ENCODE data around the gene GLT8D1. TPM values are rescaled to one million over a fixed set of nuclear protein-coding genes. Genes with fewer than 3 reads are reported as not detected.

The GLT8D1 gene
- total RNA-seq, 1 experiment from 2014 or later: 42.1 TPM

DNA sequence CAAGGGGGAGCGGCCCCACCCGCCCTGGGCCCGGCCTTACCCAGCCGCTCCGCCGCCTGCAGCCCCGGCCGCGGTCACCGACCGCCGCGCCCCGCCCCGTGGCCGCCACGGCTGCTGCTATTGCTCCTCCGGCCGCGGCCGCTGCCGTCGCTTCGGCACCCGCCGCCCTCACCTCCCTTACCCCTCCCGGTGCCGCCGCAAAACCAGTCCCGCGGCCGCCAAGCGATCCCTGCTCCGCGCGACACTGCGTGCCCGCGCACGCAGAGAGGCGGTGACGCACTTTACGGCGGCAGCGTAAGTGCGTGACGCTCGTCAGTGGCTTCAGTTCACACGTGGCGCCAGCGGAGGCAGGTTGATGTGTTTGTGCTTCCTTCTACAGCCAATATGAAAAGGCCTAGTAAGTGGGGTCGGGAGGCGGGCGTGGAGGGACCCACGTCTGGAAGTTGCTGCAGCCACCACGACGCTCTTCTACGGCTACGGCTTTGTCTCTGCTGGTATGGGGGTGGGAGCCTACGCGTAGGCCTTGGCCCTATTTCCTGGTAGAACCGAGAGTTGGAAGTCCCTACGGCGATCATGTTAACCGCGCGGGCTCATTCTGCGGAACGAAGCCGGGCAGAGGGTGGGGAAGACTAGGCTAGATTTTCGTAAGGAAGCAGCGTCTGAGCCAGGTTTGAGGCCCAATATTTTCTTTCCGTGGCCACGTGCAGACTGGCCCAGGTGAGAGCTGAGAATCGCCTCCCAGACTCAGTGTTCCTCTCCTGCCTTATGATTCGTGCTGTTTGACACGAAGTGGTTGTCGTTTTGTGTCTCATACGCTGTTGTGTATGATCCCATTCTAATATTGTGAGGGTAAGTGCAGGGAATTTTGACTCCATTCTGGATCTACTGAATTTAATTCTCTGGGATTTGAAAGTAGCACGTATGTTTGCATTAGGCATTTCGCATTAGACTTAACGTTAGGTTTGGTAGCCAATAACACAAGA is 19.6 kb downstream of the GLT8D1 start, which contains the start of the genes GNL3 and PBRM1:
Gene GNL3, plus strand, starts transcription at position 324 of the 983 bp plus-strand sequence. Its CDS starts 61 bp downstream, at position 385.
Gene PBRM1, minus strand, starts transcription at position 205 of the 983 bp plus-strand sequence.
- H3K4me2 ChIP-seq (ENCODE audit: low read length): peak within 1 kb of the TSS; percentile 81
- ChIA-PET POLR2A (interaction anchor here (1.4 kb wide), 1 partner anchor 11 kb away, joined by 4 read pairs; no protein-coding TSS in a partner anchor), RAD21 (ENCODE audit: low non-redundant PET in 1 of 2, low total read pairs in 2 of 2, uncharacterized antibody in 2 of 2, unreplicated experiment in 2 of 2) (no interaction called here), CTCF (no interaction called here)
- H4K20me1 ChIP-seq (ENCODE audit: insufficient read depth): peaks cover 3% of the 10 kb centered on the region; the same call in 1 of the 2 replicates
- H3K27ac ChIP-seq (ENCODE audit: low read depth, low read length): peak within 1 kb of the TSS; percentile 74
- no peak within 1 kb of the TSS for H2AFZ ChIP-seq (ENCODE audit: low read depth, low read length, poor library complexity, severe bottlenecking)
- no peaks in the 10 kb centered on the region for H3K27me3 ChIP-seq (ENCODE audit: insufficient read depth, low read length)
- peak within 1 kb of the TSS; percentile 97 for H3K9ac ChIP-seq (ENCODE audit: low read length)
- peaks cover 87% of the 10 kb centered on the region for H3K79me2 ChIP-seq (ENCODE audit: insufficient read depth, low read length)
- H3K9me3 ChIP-seq (ENCODE audit: control insufficient read depth in 1 of 2, insufficient read depth in 1 of 2, low read depth in 1 of 2, low read length in 2 of 2): no peaks in the 10 kb centered on the region
- H3K4me1 ChIP-seq (ENCODE audit: control insufficient read depth in 1 of 2, insufficient read depth in 2 of 2, low read length in 2 of 2): peaks cover 13 to 29% of the 10 kb centered on the region in 2 experiments; a peak in 3 of 4 replicates
- ATAC-seq (peak; percentile 80), DNase-seq (ENCODE audit: low read depth, low spot score) (peak; percentile 91)
- H3K4me3 ChIP-seq (replicated peaks in 1 of 2; ENCODE audit: low read depth in 1 of 2, low read length in 2 of 2): peak within 1 kb of the TSS; percentile 94 to 98
- no peaks in the 10 kb centered on the region for H3K9me2 ChIP-seq (ENCODE audit: insufficient read depth)
- intact Hi-C loops (cut with micrococcal nuclease): no loop called here
- TSS peak; percentile 56 for BruUV-seq (replicated peaks)
- peaks cover 36 to 48% of the 10 kb centered on the region in 2 experiments for H3K36me3 ChIP-seq (ENCODE audit: control insufficient read depth in 1 of 2, insufficient read depth in 2 of 2, low read length in 2 of 2)
- TF ChIP-seq POLR2A (IDR thresholded peaks at IDR 0.05; ENCODE audit: borderline replicate concordance, extremely low read depth, insufficient read depth, insufficient read length): peak; percentile 33
- TF ChIP-seq, protein P1, sequence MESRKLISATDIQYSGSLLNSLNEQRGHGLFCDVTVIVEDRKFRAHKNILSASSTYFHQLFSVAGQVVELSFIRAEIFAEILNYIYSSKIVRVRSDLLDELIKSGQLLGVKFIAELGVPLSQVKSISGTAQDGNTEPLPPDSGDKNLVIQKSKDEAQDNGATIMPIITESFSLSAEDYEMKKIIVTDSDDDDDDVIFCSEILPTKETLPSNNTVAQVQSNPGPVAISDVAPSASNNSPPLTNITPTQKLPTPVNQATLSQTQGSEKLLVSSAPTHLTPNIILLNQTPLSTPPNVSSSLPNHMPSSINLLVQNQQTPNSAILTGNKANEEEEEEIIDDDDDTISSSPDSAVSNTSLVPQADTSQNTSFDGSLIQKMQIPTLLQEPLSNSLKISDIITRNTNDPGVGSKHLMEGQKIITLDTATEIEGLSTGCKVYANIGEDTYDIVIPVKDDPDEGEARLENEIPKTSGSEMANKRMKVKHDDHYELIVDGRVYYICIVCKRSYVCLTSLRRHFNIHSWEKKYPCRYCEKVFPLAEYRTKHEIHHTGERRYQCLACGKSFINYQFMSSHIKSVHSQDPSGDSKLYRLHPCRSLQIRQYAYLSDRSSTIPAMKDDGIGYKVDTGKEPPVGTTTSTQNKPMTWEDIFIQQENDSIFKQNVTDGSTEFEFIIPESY (IDR thresholded peaks at IDR 0.05; ENCODE audit: extremely low read depth, insufficient replicate concordance, low read length): peak; percentile 4
- TF ChIP-seq, protein P2, sequence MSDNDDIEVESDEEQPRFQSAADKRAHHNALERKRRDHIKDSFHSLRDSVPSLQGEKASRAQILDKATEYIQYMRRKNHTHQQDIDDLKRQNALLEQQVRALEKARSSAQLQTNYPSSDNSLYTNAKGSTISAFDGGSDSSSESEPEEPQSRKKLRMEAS (IDR thresholded peaks at IDR 0.05): peak; percentile 100
- no peak for TF ChIP-seq ELF1 (IDR thresholded peaks at IDR 0.05; ENCODE audit: borderline replicate concordance, low read depth)
- TF ChIP-seq ZNF274 (IDR thresholded peaks at IDR 0.05; ENCODE audit: low read depth, low read length): no peak
- peak; percentile 67 for TF ChIP-seq YY1 (IDR thresholded peaks at IDR 0.05; ENCODE audit: extremely low read depth, insufficient replicate concordance, low read depth, low read length)
- TF ChIP-seq SRF (IDR thresholded peaks at IDR 0.05; ENCODE audit: low read depth): no peak; the same call in 1 of the 2 replicates
- peak; percentile 96 for TF ChIP-seq ZFX (IDR thresholded peaks at IDR 0.05)
- TF ChIP-seq, protein P3, sequence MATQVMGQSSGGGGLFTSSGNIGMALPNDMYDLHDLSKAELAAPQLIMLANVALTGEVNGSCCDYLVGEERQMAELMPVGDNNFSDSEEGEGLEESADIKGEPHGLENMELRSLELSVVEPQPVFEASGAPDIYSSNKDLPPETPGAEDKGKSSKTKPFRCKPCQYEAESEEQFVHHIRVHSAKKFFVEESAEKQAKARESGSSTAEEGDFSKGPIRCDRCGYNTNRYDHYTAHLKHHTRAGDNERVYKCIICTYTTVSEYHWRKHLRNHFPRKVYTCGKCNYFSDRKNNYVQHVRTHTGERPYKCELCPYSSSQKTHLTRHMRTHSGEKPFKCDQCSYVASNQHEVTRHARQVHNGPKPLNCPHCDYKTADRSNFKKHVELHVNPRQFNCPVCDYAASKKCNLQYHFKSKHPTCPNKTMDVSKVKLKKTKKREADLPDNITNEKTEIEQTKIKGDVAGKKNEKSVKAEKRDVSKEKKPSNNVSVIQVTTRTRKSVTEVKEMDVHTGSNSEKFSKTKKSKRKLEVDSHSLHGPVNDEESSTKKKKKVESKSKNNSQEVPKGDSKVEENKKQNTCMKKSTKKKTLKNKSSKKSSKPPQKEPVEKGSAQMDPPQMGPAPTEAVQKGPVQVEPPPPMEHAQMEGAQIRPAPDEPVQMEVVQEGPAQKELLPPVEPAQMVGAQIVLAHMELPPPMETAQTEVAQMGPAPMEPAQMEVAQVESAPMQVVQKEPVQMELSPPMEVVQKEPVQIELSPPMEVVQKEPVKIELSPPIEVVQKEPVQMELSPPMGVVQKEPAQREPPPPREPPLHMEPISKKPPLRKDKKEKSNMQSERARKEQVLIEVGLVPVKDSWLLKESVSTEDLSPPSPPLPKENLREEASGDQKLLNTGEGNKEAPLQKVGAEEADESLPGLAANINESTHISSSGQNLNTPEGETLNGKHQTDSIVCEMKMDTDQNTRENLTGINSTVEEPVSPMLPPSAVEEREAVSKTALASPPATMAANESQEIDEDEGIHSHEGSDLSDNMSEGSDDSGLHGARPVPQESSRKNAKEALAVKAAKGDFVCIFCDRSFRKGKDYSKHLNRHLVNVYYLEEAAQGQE (IDR thresholded peaks at IDR 0.05; ENCODE audit: low read depth): no peak
- TF ChIP-seq, protein P4, sequence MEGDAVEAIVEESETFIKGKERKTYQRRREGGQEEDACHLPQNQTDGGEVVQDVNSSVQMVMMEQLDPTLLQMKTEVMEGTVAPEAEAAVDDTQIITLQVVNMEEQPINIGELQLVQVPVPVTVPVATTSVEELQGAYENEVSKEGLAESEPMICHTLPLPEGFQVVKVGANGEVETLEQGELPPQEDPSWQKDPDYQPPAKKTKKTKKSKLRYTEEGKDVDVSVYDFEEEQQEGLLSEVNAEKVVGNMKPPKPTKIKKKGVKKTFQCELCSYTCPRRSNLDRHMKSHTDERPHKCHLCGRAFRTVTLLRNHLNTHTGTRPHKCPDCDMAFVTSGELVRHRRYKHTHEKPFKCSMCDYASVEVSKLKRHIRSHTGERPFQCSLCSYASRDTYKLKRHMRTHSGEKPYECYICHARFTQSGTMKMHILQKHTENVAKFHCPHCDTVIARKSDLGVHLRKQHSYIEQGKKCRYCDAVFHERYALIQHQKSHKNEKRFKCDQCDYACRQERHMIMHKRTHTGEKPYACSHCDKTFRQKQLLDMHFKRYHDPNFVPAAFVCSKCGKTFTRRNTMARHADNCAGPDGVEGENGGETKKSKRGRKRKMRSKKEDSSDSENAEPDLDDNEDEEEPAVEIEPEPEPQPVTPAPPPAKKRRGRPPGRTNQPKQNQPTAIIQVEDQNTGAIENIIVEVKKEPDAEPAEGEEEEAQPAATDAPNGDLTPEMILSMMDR (IDR thresholded peaks at IDR 0.05 in 2 of 3, conservative IDR thresholded peaks at IDR 0.05 in 1 of 3; ENCODE audit: borderline replicate concordance in 1 of 3, insufficient read depth in 1 of 3, low read depth in 2 of 3, low read length in 2 of 3): no peak
- TF ChIP-seq, protein P5, sequence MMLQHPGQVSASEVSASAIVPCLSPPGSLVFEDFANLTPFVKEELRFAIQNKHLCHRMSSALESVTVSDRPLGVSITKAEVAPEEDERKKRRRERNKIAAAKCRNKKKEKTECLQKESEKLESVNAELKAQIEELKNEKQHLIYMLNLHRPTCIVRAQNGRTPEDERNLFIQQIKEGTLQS (IDR thresholded peaks at IDR 0.05): no peak
- peak; percentile 95 for TF ChIP-seq POLR2AphosphoS5 (IDR thresholded peaks at IDR 0.05; ENCODE audit: low read depth, low read length)
- no peak for TF ChIP-seq EGR1 (IDR thresholded peaks at IDR 0.05; ENCODE audit: low read depth)
- no peak for TF ChIP-seq RAD21 (IDR thresholded peaks at IDR 0.05; ENCODE audit: low read depth)
- TF ChIP-seq SIN3A (IDR thresholded peaks at IDR 0.05; ENCODE audit: low read depth): peak; percentile 99
- TF ChIP-seq EZH2phosphoT487 (IDR thresholded peaks at IDR 0.05; ENCODE audit: borderline replicate concordance): no peak
- TF ChIP-seq TCF7L2 (IDR thresholded peaks at IDR 0.05; ENCODE audit: borderline replicate concordance, extremely low read depth, insufficient read depth, insufficient read length): no peak
